Ramos (cell line): Measurements from ENCODE around the gene EML4.
"Not testable (repeated sequence)": the region's sequence is repeated elsewhere in the genome, so short reads cannot be mapped to it uniquely, and the experiment has no call there.

Experiments
- in situ Hi-C: fragments of 300-500 bp; cut with MboI; formaldehyde crosslinking; loops from one replicate; pipeline ENCODE4 v1.14.3; 2022; ENCODE audit warnings: low sequenced_read_pairs; ENCODE audit not compliant: unreplicated experiment

EML4 gene, protein sequence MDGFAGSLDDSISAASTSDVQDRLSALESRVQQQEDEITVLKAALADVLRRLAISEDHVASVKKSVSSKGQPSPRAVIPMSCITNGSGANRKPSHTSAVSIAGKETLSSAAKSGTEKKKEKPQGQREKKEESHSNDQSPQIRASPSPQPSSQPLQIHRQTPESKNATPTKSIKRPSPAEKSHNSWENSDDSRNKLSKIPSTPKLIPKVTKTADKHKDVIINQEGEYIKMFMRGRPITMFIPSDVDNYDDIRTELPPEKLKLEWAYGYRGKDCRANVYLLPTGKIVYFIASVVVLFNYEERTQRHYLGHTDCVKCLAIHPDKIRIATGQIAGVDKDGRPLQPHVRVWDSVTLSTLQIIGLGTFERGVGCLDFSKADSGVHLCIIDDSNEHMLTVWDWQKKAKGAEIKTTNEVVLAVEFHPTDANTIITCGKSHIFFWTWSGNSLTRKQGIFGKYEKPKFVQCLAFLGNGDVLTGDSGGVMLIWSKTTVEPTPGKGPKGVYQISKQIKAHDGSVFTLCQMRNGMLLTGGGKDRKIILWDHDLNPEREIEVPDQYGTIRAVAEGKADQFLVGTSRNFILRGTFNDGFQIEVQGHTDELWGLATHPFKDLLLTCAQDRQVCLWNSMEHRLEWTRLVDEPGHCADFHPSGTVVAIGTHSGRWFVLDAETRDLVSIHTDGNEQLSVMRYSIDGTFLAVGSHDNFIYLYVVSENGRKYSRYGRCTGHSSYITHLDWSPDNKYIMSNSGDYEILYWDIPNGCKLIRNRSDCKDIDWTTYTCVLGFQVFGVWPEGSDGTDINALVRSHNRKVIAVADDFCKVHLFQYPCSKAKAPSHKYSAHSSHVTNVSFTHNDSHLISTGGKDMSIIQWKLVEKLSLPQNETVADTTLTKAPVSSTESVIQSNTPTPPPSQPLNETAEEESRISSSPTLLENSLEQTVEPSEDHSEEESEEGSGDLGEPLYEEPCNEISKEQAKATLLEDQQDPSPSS

DNA sequence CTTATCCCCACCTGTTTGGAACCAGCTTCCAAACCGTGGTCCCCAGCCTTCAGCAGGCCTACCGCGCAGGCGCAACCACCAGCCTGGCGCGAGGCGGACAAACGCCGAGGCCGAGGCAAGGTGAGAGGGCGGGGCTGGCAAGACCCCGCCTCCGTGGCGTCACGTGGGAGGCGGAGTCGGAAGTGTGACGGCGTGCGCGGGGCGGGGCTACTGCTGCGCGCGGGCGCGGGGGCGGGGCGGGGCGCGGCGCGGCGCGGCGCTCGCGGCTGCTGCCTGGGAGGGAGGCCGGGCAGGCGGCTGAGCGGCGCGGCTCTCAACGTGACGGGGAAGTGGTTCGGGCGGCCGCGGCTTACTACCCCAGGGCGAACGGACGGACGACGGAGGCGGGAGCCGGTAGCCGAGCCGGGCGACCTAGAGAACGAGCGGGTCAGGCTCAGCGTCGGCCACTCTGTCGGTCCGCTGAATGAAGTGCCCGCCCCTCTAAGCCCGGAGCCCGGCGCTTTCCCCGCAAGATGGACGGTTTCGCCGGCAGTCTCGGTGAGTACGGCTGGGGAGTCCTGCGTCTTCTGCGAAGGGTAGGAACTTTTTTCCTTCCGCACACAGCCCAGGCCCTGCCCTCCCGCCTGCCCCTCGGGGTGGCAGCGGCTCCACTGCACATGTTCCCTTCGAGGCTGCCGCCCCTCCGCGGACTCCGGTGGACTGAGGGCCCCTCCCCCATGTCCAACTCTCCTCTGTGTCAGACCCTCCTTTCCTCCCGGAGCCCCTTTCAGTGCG, at the start of gene EML4:
EML4 (plus strand) TSS at position 254 of the 774 bp plus-strand sequence; CDS start at position 513, 259 bp downstream.
- in situ Hi-C loops, result no loop called here

DNA sequence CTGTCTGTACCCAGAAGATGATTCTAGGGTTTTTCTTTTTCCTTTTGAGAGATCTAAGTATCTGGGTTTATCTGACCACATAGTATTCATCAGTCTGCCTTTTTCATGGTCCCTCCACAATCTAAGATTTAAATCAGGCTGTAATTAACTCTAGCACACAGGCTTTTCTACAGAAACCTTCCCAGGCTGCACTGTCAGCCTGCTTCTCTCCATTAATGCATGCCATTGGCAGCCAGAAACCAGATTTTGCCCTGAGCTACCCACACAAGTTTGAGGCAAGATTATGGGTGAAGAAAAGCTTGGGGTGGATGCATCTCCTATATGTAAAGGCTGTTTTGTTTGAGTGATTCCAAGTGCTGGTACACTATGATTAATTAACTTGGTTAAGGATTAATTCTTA, 45.7 kb upstream of the EML4 start:
- in situ Hi-C loops, result no loop called here

DNA sequence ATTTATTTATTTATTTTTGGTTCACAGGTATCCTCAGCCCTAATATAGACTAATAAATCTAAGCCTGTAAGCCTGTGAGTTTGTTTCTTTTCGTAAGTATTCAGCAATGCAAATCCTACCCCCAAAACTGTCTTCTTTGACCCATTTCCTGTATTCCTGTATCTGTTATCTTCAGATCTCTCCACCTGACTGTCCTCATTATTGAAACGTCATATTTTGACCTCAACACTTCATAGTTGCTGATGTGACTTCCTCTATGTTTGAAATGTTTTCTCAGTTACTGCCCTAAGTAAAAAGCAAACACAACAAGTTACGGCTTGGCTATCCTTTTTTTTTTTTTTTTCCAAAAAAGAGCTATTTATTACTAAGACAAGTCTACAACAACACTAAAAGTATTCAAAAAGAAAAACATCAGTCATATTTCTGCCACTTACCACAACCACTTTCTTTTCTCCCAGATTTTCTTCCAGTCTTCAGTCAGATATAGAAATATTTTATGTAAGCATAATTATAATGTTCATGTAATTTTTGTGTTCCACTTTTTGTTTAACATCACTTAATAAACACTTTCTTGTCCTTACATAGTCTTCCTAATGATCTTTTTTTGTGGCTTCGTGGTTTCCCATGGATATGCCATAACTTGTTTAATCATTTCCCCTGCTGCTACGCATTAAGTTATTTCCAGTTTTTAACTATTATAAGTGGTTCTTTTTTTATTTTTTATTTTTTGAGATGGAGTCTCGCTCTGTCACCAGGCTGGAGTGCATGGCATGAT, 45.0 kb upstream of the EML4 start:
- in situ Hi-C loops, result no loop called here

DNA sequence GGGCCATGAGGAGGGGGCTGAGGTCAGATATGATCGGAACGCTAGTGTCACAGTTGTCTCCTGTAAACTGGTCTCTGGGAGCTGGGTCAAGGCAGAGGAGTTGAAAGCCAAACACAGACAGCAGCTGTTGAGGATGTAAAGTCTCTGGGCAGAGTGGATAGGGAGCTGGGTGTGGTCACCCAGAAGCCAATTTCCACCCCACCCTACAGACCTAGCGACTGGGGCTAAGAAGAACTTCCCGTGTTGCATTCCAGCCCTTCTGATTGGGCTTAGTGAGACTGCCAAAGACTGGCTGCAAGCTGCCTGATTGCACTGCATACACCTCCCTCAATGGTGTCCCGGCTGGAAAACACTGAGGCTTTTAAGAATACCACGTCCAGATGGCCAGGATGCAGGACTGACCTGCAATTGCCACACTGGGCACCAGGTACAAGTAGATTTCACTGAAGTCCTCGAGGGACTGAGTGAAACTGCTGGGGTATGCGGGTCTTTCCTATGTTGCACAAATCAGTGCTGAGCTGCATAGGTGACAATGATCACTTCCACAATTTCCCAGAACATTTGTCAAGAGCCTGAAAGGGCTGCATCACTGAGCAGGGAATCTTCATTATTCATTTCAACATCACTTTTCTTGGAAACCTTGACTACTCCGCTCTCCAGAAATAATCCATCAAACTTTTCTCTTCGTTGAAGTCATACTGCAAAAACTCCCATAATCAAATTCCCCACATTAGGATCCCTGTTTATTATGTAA, 43.1 kb upstream of the EML4 start:
- in situ Hi-C loops, result no loop called here

DNA sequence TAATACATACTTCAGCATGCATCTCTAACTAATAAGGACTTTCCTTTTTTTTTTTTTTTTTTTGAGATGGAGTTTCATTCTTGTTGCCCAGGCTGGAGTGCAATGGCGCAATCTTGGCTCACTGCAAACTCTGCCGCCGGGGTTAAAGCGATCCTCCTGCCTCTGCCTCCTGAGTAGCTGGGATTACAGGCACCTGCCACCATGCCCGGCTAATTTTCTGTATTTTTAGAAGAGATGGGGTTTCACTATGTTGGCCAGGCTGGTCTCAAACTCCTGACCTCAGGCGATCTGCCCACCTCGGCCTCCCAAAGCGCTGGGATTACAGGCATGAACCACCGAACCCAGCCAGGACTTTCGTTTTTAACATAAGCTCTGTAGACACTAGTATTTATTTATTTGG, 42.3 kb upstream of the EML4 start:
- in situ Hi-C loops, result not testable (repeated sequence)

DNA sequence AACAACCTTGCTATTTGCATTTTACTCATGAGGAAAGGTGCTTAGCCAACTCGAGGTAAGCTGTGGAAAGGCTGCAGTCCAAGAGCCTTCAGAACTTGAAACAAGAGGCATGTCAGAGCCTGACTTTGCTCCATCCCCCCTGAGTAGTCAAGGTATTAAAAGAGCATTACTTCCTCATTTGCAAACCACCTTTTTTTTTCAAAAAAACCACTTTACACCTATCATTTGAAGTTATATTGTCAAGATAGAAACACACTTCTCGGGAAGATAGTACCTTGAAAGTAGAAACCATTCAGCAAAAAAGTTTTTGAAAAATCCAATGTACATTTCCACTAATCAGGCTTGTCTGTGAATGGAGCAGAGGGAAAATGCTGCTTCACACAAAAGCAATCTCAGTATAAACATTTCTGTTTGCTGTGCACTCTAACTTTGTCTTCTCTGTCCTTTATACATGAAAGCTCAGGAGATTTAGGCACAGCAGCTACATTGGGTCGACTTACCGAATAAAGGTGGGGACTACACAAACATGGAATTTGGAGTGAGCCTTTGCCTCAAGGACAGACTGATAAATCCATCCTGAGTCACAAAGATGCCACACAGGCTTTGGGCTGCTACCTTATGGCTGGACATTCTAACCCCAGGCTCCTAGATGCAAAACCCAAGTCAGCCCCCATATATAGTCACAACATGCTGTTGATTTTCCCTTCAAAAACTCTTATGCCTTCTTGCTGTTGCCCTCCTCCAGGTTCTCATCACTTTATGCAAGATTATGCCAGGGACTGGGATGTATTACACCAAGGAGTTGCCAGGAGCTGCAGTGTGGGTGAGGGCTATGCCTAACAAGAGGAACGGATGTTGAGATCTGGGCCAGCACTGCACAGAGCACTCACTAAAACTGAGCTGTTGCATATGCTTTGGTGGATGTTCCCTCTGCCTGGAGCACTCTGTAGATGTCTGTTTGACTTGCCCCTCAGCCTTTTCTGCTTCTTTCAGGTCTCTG, 41.4 kb upstream of the EML4 start:
- in situ Hi-C loops, result no loop called here

DNA sequence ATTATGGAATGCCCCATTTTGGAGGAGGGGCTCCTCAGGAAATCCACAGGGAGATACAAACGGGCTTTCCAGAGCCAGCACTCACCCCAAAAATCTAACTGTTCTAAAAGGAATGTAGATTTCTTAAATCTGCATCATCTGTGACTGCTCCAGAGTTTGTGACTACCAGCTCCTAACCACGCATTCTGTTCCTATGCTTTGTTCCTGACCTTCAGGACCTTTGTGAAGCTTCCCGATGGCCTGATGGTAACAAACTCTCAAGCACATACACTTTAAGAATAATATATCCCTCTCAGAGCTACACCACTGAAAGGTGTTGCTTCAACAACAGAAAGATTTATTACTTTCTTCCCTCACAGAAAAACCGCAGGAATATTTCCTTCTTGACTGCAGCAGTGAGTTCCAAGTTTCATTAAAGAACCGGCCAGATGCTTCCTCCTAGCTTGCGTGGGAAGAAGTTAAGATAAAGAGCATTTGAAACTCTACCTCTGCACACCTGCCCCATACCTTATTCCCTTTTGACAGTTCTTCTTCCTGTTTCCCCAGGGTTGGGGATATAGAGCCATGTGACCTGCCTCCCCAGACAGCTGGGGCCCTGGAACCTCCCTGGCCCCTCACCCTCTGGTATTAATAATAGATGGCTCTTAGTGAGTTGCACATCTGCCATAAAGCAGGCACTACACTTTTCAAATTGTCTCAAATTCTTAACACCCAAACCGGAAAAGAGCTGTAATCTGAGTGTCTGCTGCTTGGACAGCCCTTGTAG, 40.2 kb upstream of the EML4 start:
- in situ Hi-C loops, result no loop called here

DNA sequence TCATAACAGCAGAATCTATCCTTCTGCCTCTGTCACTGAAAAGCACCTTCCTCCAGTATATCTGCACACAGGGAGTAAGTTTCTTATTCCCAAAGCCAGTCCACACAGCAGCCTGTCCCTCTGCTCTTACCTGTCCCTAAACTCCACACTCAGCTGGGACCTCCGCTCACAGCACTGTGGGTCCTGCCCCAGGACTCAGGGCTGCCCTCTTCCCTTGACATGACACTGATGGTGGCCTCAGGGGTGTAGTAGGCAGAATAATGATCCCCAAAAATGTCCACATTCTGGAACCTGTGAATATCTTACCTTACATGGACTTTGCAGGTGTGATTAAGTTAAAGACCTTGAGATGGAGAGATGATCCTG, 39.7 kb upstream of the EML4 start:
- in situ Hi-C loops, result no loop called here

DNA sequence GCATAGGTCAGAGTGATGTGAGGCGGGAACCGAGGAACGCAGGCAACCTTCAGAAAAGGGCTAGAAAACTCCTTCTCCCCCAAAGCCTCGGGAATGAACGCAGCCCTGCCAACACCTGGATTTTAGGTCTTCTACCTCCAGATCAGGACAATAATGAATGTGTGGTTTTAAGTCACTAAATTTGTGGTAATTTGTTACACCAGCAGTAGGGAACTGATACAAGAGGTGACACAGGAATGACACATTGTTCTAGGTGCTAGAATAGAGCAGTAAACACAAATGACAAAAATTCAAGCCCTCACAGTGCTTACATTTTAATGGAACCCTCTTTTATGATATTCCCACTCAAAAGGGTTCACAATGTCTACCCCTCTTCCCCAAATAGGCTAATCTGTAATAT, 39.2 kb upstream of the EML4 start:
- in situ Hi-C loops, result no loop called here

DNA sequence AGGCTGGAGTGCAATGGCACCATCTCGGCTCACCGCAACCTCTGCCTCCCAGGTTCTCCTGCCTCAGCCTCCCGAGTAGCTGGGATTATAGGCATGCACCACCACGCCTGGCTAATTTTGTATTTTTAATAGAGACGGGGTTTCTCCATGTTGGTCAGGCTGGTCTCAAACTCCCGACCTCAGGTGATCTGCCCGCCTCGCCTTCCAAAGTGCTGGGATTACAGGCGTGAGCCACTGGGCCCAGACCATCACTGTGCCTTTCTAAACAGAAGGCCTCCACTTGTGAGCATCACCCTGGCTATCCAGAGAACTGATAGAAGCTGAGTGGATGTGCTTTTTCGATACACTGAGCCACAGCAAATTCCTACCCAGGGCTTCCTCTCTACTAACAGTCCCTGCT, 38.3 kb upstream of the EML4 start:
- in situ Hi-C loops, result not testable (repeated sequence)

DNA sequence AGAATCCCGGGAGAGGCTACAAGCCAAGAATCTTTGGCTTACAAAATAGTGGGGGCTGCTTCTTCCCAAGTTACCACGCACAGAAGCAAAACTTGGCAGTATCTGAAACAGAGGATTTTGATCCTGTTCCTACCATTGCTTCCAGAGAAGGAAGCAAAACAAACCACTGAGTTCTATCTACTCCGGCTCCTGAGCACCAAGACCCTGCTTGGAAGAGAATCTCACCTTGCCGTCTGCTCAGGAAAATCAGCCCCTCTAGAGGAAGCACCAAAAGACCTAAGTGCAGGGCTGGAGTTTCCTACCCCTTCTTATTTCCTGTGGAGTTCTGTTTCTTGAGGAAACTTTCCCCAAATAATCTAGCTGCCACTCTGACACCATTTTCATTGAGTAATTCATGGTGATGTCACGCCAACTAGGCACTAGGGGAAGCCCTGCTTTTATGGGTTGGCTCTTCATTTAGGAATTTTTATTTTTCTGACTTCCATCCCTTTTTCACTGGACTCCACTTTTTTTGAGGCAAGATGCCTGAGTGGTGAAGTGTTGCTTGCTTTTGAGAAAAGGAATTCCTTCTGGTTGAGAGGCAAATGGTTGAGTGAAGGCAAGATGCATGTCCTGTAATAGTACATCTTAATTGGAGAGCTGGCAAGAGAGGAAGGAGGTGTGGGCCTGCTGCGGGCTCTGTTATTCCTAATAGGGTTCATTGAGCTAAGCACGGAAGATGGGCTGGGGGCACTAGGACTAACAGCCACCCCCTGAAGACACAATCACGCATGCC, 36.8 kb upstream of the EML4 start:
- in situ Hi-C loops, result no loop called here

DNA sequence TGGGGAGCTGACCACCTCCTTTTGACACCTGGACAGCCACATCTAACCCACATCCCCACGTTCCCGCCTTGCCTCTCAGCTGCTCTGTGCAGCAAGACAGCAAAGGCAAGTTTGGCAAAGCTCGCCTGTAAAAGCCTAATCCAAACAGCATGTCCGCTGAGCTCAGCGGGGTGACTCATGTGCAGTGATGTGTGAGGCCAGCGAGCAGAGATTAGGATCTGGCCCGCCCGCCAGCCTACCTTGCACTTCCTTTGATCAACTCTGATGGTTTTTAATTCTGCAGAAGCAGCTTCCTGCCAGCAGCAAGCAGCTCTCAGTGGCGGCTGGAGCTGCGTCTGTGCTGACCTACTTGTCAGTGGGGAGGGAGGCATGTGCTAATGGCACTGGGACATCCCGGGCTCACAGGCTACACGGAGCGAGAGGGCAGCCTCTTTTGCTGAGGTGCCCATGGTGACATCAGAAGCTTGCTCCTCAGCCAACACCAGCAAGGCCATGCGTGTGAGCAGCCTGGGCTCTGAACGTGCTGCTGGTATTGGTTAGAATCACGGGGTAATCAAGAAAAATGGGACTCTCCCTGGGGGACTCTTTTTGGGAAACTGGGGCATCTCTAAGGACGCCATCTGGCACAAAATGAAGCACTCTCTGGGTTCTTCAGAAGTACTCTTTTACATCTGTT, 36.0 kb upstream of the EML4 start:
- in situ Hi-C loops, result no loop called here

DNA sequence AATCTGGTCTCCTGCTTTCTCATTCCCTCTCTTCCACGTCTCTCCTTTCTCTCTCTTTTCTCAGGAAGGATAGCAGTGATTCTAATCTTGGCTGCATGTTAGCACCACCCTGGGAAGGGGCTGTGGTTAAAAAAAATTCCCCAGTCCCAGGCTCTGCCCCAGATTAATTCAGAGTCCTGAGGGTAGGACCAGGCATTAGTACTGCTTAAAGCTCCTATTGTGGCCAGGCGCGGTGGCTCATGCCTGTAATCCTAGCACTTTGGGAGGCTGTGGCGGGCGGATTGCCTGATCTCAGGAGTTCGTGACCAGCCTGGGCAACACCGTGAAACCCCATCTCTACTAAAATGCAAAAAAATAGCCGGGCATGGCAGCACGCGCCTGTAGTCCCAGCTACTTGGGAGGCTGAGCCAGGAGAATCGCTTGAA, 35.4 kb upstream of the EML4 start:
- in situ Hi-C loops, result no loop called here

DNA sequence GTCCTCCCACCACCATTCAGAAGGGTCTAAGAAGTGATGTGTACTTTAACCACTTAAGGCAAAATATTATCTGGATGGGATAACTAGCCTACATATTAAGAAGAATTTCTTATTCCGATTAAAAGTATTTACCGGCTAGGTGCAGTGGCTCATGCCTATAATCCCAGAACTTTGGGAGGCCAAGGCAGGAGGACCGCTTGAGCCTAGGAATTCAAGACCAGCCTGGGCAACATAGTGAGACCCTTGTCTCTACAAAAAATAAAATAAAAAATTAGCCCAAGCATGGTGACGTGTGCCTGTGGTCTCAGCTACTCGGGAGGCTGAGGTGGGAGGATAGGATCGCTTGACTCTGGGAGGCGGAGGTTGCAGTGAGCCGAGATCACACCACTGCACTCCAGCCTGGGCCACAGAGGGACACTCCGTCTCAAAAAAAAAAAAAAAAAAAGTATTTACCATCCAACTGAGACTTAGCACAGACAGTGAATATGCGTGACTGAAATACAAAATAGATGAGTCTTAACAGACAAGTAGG, 34.7 kb upstream of the EML4 start:
- in situ Hi-C loops, result not testable (repeated sequence)
